NCI-H2196 treated with DMSO at 0.1 percent for 48 hours (cell line): ENCODE results near the gene CCDC187.
"Not testable (repeated sequence)": the region's sequence is repeated elsewhere in the genome, so short reads cannot be mapped to it uniquely, and the experiment has no call there.

ENCODE experiments used
- DNase-seq: peaks from one replicate; lab custom pipeline; 2025; ENCODE audit not compliant: unreplicated experiment; lab: John Stamatoyannopoulos, UW

Gene CCDC187

DNA sequence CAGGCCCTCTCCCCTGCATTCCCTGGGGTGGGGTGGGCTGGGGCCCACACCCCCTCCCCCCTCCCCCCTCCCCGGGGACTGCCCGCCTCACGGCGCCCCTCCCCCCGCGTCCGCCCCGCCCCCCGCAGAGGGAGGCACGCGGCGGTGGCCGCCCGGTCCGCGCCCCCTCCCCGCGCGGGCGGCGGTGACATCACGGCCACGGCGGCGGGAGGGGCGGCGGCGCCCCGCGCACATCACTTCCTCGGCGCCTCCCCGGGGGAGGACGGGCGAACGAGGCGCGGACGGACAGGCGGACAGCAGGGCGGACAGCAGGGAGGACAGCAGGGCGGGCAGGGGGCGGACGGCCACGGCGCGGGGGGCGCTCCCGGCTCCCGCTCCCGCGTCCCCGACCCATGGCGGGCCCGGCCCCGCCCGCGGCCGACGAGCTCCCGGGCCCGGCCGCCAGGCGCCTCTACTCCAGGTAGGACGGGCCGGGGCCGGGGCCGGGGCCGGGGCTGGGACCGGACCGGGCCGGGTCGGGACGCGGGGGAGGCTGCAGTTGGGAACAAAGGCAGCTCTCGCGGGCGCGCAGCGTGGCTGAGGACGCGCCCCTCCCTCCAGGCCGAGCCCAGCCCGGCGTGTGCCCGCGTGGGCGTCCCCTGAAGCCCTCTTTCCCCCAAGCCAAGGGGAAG lies 23.5 kb upstream of the CCDC187 start, which contains the start of gene GPSM1:
Gene GPSM1 (plus strand): TSS at position 236 of the 671 bp plus-strand sequence. CDS start 157 bp downstream, at position 393.
- no peak for DNase-seq

- DNase-seq: no peak
Observed at GRCh38 chr9:136326761-136327303, 22.9 kb upstream of the CCDC187 start.

DNA sequence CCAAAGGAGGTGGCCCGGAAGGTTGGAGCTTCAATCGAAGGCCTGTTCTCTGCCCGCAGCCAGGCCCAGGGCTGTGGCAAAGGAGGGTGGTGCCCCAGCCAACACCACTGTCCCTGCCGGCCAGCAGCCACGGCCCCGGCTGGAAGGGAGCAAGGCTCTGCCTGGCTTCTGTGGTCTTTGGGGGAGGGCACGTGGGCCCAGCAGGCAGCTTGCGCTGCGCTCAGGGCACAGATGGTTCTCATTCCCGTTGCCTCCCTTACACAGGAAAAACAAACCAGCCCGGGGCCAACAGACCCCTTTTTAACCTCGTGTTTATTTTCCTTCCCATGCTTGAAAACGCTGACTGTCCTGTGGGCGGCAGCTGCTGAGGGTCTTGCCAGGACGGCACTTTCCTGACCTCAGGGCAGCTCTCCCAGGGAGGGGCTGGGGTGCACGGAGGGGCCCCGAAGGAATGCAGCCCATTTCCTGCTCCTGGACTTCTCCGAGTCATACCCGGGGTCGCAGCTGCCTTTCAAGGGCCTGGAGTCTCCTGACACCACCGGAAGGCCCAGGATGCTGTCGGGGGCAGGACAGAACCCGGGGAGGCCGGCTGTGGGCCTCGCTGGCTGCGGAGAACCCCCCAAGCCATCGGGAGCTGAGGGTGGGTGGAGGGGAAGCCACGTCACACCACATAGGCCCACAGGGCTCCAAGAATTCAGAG lies 22.3 kb upstream of the CCDC187 start:
- DNase-seq: no peak

GRCh38 chr9:136325358-136325757 lies 21.5 kb upstream of the CCDC187 start:
- no peak for DNase-seq

DNA sequence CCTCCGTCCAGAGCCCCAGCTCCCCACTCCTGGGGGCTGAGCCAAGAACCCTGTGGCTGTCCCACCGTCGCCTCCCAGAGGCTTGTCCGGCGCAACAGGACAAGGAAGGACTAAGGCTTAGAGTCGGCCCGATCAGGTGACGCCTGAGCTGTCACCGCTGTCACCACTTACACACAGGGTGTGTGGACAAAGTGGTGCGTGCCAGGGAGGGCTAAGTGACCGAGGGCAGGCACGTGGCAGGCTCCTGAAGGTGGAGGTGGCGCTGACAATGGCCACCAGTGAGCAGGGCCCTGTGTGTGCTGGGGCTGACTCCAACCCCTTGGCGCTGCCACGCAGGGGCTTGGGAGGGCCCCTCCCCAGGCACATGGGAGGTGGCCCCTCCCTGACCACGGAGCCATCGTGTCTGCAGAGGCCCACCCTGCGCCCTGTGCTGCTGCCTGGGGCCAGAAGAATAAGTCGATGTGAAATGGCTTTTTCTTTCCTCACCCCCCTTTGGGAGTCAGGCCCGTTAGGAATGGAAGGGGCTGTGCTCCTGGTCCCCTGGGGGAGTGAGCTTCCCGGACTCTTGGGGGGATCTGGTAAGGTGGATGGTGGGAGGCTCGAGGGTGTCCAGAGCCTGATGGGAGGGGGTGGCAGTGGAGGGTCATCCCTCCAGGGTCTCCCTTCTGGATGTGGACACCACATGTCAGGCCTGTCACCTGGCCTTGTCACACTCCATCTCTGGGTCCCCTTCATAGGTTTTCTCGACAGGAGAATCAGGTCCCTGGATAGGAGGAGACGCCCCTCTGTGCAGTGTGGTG lies 20.8 kb upstream of the CCDC187 start:
- DNase-seq: no peak

DNA sequence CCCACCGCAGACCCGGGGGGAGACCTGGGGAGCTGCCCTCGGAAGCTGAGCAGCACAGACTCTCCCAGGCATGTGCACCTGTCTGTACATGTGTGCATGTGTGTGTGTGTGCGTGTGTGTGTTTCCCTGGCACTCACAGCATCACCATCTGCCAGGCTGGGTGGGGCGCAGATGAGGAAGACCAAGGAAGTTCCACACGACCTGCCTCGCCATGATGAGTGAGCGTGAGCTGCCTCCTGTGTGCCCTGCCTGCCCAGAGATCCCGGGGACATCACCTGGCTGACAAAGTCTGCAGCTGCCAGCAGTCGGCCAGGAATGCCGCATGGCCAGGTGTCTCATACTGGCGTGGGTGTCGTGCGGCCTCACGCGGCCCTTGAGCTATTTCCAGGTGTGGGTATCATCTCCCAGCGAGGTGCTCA lies 19.5 kb upstream of the CCDC187 start:
- DNase-seq: peak; percentile 25

DNA sequence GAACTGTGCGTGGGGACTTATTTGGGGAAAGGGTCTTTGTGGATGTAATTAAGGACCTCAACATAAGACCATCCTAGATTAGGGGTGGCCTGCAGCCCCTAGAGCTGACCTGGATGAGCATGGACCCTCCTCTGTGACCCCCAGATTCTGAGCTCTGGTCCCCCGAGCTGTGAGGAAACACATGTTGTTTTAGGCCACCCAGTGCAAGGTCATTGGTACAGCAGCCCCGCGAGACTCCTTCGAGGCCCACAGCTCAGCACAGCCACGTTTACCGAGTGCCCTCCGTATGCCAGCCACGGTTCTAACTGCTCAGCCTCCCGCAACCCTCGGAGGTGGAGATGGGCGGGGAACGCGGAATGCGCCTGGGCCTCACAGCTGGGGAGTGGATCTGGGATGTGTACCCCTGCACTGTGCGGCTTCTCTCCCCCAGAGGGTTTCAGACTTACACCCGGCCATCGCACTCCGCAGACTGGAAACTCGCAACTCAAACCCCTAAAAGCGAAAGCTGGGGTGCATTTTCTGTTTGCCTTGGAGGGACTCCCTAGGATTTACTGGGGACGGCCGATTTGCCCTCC lies 18.9 kb upstream of the CCDC187 start:
- no peak for DNase-seq

- DNase-seq: no peak
Observed at GRCh38 chr9:136321561-136321960, 17.7 kb upstream of the CCDC187 start.

- not testable (repeated sequence) for DNase-seq
Observed at GRCh38 chr9:136320972-136321371, 17.1 kb upstream of the CCDC187 start.

DNA sequence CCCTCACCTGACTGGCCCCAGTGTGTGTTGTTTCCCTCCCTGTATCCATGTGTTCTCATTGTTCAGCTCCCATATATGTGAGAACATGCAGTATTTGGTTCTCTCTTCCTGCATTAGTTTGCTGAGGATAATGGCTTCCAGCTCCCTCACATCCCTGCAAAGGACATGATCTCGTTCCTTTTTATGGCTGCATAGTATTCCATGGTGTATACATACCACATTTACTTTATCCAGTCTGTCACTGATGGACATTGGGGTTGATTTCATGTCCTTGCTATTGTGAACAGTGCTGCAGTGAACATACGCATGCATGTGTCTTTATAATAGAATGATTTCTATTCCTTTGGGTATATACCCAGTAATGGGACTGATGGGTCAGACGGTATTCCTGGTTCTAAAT lies 16.1 kb upstream of the CCDC187 start:
- DNase-seq: not testable (repeated sequence)

- DNase-seq: not testable (repeated sequence)
Observed at GRCh38 chr9:136319244-136319643, 15.3 kb upstream of the CCDC187 start.

- DNase-seq: no peak
Observed at GRCh38 chr9:136318776-136319241, 14.9 kb upstream of the CCDC187 start.

- no peak for DNase-seq
Observed at GRCh38 chr9:136318111-136318775, 14.3 kb upstream of the CCDC187 start.

GRCh38 chr9:136317695-136318094 lies 13.8 kb upstream of the CCDC187 start:
- DNase-seq: no peak

- no peak for DNase-seq
Observed at GRCh38 chr9:136316896-136317676, 13.2 kb upstream of the CCDC187 start.

DNA sequence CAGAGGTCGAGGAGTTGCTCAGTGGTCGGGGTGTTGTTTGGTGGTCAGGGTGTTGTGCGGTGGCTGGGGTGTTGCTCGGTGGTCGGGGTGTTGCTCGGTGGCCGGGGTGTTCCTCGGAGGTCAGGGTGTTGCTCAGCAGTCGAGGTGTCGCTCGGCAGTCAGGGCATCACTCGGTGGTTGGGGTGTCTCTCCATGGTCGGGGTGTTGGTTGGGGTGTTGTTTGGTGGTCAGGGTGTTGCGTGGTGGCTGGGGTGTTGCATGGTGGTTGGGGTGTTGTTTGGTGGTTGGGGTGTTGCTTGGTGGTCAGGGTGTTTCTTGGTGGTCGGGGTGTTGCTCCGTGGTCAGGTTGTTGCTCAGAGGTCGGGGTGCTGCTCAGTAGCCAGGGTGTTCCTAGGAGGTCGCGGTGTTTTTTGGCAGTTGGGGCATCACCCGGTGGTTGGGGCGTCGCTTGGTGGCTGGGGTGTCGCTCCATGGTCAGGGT lies 12.4 kb upstream of the CCDC187 start:
- DNase-seq: no peak

DNA sequence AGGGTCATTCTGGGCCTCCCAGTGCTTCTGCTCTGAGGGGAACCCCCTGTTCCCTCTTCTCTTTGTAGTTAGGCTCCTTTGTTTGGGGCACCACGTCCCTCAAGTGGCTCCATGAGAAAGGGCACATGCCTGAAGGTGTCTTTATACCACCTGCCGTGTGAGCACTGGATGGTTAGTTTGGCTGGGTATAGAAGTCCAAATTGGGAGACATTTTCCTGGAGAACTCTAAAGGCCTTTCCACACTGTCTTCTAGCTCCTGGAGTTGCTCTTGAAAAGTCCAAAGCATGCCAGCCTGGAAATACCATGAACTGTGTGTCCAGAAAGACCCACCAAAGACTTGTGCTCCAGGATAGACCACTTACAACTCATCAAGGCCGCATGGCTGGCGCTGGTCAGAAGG lies 11.1 kb upstream of the CCDC187 start:
- DNase-seq: no peak

GRCh38 chr9:136314056-136314416 lies 10.1 kb upstream of the CCDC187 start:
- no peak for DNase-seq
